GM12878 (cell line): ENCODE measurements around the gene C4BPB.

ENCODE experiments used
- CHD1 ChIP-seq: IDR thresholded peaks from 2 replicates; pipeline ENCODE4 v1.6.1; 2012; ENCODE audit warnings: low read depth, low read length, improper control_type of control experiment
- EZH2 ChIP-seq: IDR thresholded peaks from 2 replicates; pipeline ENCODE4 v1.6.1; 2012; ENCODE audit warnings: low read depth, mild to moderate bottlenecking, control low read depth, inconsistent platforms, low read length, borderline replicate concordance; ENCODE audit not compliant: control insufficient read depth
- IKZF1 ChIP-seq: fragments of 450-650 bp; conservative IDR thresholded peaks from 2 replicates; pipeline ENCODE4 v1.6.1; 2017; ENCODE audit warnings: antibody characterized with exemption, mild to moderate bottlenecking
- SKIL ChIP-seq: fragments of 450-650 bp; IDR thresholded peaks from 2 replicates; pipeline ENCODE4 v1.6.1; 2017; ENCODE audit warnings: mild to moderate bottlenecking, low read depth, inconsistent platforms; ENCODE audit not compliant: poor library complexity, severe bottlenecking
- TF ChIP-seq, protein P1 (sequence below), 3 experiments: IDR thresholded peaks in 2 of 3; conservative IDR thresholded peaks in 1 of 3; 2 replicates each; pipeline ENCODE4 v1.5.1; 2011; ENCODE audit warnings: low read depth in 3 of 3, low read length in 3 of 3, mild to moderate bottlenecking in 3 of 3, control low read depth in 2 of 3, moderate library complexity in 2 of 3, inconsistent platforms in 1 of 3, mixed read lengths in 1 of 3; ENCODE audit not compliant: control insufficient read depth in 2 of 3, insufficient read depth in 1 of 3; ENCODE audit errors: extremely low read depth in 1 of 3

DNA sequence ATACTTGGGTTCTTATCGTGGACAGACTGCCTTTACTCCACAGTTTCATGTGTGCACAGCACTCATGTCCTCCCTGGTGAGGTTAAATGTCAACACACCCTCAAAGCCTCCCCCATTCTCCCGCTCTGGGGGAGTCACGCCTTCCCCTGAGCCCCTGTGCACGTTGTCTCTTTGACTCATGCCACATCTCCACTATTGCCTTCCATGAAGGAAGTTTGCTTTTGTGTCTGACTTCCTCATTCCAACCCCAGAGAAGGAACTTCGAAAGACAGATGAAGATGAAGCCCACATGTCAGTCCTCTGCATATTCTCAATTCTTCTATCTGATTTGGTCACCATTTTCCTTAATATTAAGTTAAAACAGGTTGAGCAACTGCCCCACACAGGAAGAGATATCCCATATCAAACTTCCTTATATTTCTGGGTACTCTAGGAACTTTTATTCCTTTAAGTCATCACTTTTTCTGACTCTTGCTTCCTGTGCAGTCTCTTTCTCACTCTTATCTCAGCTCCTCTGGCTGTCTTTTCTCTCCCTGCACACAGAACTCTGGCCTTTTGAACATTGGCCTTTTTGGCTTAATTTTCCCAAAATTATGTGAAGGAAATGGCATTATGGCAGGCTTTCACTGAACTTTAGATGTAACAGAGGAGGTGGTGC, 56.9 kb downstream of the C4BPB start:
- TF ChIP-seq, protein P1, sequence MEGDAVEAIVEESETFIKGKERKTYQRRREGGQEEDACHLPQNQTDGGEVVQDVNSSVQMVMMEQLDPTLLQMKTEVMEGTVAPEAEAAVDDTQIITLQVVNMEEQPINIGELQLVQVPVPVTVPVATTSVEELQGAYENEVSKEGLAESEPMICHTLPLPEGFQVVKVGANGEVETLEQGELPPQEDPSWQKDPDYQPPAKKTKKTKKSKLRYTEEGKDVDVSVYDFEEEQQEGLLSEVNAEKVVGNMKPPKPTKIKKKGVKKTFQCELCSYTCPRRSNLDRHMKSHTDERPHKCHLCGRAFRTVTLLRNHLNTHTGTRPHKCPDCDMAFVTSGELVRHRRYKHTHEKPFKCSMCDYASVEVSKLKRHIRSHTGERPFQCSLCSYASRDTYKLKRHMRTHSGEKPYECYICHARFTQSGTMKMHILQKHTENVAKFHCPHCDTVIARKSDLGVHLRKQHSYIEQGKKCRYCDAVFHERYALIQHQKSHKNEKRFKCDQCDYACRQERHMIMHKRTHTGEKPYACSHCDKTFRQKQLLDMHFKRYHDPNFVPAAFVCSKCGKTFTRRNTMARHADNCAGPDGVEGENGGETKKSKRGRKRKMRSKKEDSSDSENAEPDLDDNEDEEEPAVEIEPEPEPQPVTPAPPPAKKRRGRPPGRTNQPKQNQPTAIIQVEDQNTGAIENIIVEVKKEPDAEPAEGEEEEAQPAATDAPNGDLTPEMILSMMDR (IDR thresholded peaks at IDR 0.05 in 2 of 3, conservative IDR thresholded peaks at IDR 0.05 in 1 of 3; ENCODE audit: control insufficient read depth in 2 of 3, extremely low read depth in 1 of 3, insufficient read depth in 1 of 3, low read depth in 3 of 3, low read length in 3 of 3): no peak
- TF ChIP-seq EZH2: no peak
- no peak for TF ChIP-seq IKZF1
- no peak for TF ChIP-seq SKIL
- no peak for TF ChIP-seq CHD1
